Effector CD8-positive, alpha-beta T cell (primary cell): Measurements from ENCODE around the gene EPB41L4B.

ENCODE experiments used
- DNase-seq: peaks from one replicate; lab custom pipeline; 2025; lab: John Stamatoyannopoulos, UW

The EPB41L4B gene

DNA sequence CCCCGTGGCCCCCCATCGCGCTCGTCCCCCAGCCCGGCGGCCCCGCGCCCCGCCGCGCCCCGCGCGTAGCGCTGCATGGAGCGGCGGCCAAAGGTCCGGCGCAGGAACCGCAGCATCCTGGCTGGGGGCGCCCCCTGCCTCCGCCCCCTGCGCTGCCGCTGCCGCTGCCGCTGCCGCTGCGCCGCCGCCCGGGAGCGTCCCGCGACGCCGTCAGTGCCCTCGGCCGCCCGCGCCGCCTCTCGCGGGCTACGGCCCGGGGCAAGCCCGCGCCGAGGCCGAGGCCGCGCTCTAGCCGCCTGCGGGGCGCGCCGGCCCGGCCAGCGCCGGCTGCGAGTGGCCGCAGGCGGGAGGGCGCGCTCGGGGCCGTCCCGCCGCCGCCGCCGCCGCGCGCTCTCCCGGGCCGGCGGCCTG lies 523 bp downstream of the EPB41L4B start:
- no peak for DNase-seq

DNA sequence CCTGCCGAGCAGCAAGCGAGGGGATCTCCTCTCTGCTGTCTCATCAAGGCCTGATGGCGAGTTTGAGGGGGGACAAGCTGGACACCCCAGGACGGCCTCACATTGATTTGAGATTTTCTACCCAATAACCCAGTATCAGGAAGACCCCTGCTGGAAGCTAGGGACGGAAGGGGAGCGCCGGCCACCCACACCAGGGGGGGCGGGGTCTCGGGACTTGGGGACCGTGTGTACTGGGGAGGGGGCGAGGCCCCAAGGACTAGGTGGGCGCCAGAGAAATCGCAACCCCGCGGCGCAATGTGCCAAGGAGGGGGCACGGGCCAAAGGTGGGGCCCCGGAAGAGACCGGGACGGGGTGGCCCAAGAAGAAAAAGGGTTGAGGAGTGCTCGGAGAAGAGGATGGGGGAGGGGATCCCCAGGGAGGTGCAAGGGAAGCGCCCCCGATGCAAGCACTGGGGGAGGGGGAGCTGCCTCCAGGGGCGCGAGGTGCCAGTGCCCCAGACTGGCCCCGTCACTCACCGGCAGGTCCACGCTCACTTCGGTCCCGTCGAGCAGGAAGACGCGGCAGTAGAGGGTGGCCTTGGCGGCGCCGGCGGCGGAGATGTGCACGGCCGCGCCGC lies 1.1 kb downstream of the EPB41L4B start:
- DNase-seq: no peak

DNA sequence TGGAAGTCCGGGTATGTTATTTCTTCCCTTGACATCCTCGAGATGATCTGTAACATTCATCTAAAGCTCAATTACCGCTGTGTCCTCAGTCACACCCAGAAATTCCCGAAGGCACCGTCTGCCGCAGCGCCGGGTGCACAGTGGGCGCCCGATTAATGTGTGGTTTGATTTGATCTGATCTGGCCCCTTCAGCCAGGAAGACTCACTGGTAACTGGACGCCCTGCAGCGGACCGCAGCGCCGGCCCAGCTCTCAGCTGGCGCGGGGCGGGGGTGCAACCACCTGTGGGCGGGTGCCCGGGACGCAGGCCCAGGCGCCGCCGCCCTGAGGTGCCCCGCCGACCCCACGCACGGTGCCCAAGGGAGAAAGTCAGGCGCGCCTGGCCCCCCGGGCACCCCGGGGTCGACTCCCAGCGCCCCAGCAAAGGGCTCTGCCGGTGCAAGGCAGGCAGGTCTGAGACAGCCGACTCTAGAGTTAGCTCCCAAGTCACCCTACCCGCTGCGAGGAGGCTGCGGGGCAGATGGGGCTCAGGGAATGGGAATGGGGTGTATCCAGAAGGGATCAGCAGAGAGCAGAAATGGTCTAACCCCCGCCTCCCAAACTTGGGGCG lies 1.7 kb downstream of the EPB41L4B start:
- DNase-seq: no peak

DNA sequence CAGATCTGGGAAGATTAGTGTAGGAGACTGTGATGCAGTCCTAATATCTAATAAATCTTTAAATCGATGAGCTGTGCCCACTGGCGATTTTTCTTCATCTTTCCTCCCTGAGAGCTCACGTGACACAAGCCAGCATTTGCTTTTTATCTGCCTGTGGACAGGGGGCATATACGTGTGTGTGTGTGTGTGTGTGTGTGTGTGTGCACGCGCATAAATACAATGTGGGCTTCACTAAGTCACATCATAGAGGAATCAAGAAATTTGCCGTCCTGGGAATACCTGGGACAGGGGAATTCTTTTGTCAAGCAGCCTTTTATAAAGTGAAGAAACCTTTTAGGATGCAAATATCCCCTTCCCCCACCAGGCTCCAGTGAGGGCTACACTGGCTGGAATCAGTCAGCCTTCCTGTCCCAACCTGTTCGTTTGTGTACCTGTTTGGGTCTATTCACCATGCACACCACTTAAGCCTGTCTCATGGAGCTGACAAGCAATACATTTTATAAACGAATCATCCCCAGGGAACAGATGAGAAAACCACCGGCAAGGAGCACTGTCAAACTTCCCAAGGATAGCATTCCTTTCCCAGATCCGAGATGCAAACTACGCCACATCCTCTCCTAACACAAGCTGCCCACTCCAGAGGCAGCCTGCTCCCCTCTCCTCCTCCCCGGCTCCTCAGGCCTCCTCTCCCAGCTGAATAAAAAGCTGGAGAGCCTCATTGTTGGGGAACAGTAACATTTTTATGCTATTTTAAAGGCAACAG lies 2.7 kb downstream of the EPB41L4B start:
- DNase-seq: no peak

DNA sequence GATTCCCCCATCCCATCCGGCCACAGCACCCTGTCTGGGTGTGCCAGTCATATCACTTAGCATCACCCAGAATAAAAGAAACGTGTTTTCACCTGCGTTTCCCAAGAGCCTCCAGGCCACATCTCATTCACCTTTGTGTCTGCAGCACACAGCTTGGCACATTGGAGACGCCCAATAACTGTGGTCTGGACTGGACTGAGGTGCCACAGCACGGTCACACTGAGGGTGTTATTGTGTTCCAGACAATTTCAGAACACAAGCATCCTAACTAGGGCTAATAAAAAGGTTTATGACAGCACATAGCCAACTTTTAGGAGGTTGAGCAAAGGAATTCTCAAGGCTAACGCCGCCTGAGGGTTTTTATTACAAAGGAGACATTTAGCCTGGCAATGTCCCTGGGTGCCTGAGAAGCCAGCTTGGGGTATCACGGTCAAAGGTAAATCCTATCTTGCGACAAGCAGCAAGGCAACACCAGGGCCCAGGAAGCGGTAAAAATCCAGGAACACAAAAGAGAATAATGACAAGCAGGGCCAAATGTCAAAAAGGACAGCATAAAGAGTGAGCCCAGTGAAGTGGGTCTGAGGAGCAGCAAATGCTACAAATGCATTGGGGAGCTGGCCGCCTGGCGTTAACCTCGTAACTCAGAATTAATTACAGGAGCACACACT lies 3.4 kb downstream of the EPB41L4B start:
- DNase-seq: no peak

DNA sequence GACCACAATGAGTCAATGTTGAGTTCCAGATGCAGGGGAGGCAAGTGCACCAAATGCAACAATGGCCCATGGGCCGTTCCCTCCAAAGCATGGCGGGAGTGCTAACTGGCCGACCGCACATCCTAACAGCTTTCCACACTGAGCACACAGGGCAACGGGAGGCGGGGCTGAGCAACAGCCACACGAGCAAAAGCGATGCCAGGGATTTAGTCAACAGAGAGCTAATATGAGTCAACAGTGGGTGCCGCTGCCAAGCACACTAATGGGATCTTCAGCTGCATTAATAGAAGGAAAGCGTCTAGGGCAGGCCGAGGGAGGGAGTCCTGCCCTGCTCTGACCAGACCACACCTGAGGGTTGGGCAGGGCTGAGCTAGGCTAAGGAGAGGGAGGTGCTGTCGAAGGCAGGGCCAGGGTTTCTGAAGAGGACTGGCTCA lies 4.6 kb downstream of the EPB41L4B start:
- no peak for DNase-seq

DNA sequence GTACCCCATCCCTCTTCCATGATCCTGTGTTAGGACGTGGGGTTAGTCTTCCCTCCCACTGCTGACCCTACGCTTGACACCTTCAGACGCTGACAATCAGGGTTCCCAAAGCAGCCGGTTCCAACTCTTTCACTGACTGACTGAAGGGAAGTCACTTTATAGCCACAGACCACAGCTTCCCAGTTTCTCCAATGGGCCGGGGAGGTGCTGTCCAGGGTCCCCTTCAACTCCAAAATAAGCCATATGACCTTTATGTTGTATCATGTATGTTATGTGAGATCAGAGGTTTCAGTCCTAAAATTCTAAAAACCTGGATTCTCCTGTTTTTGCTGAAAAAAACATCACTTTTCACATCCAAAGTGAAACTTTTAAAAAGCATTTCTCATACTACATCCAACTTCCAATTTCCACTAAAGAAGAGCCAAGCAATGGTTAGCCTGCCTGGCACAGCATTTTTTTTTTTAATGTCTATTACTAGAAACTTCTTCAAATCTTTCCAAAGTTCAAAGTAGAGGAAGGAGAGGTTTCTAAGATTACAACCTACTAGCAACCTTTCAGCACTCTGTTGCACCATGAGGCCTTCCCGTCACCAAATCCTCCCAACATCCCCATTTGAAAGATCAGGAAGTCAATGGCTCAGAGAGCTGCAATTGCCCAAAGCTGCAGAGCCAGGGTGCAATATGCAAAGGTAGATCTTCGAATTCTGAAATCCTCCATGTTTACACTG lies 5.2 kb downstream of the EPB41L4B start:
- no peak for DNase-seq

DNA sequence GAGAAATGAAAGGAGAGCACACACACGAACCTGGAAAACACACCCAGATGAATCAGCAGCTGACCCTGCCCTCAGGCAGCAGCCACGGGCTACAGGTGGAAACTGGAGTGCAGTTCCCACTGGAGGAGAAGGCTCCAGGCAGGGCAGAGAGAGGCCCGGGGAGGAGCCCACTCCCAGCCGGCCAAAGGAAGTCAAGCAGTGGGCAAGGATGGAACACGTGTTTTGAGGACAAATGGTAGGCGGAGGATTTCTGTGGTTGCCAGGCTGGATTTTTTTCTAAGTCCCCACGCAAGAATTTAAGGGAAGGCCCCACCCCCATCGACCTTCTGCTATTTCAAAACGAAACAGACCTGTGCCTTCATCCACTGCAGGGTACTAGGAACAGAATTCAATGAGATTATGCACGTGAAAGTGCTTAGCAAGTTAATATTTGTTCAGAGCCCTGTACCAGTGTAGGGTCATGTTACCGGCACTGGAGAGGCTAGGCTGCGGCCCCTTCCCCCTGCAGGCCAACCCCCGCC lies 6.8 kb downstream of the EPB41L4B start:
- no peak for DNase-seq

DNA sequence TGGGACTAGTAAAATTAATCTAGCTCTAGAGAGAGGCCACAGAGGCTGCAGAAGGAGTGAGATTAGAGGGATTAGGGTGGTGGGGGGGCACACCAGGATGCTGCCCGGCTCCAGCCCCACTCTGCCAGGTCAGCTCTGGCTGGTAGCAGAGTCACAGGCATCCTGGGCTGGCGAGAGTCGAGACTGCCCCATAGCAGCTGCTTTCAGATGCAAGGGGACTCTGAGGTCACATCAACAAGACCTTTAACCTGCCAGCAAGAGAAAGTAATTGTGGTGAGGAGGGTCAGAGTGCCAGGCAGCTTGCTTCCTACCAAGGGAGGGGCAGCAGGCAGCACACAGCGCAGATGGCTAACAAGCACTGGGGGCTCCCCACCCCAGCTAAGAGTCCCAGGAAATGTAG lies 7.5 kb downstream of the EPB41L4B start:
- no peak for DNase-seq

DNA sequence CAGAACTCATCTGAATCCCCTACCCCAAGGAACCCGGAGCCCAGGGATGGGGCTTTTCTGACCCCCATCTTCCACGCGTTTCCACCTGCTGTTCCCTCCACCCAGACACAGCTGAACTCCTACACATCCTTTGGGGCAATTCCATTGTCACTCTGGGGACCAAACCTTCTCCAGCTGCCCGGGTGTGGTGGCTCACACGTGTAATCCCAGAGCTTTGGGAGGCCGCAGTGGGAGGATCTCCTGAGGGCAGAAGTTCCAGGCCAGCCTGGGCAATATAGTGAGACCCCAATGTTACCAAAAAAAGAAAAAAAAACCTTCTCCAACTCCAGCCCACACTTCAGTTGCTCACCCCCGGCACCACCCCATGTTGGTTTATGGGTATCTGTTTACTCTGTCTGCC lies 8.1 kb downstream of the EPB41L4B start:
- no peak for DNase-seq

DNA sequence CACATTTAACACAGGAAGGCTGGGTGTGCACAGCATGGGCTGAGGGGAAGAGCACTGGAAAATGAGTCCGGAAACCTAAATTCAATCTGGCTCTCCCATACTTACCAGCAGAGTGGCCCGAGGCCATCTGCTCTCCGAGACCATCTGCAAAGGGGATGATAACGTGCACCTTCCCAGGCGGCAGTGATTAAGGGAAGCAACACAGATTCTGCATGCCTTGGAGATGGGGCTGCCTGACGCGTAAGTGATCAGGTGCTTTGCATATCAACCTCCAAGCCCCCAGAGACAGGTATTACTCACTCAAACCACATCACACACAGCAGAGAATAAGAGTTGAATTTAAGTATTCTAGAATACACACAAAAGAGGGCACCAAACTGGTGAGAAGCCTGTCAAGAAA lies 9.1 kb downstream of the EPB41L4B start:
- DNase-seq: no peak

DNA sequence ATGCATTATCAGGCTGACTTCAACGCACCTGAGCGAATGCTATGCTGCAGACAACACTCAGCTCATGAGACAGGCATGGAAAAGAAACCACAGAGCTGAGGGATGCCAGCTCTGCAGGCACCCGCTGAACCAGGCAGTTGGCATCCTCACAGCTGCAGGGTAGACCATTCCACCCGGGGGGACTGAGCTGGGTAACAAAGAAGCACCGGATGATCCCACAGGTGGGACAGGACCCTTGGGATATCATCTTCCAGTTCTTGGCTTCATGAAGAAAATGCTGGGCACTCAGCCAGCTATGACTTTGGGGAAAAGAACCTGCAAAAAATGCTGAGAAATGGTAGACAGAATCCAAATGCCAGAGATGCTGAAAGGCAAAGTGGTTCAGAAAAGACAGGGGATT lies 9.6 kb downstream of the EPB41L4B start:
- DNase-seq: no peak

DNA sequence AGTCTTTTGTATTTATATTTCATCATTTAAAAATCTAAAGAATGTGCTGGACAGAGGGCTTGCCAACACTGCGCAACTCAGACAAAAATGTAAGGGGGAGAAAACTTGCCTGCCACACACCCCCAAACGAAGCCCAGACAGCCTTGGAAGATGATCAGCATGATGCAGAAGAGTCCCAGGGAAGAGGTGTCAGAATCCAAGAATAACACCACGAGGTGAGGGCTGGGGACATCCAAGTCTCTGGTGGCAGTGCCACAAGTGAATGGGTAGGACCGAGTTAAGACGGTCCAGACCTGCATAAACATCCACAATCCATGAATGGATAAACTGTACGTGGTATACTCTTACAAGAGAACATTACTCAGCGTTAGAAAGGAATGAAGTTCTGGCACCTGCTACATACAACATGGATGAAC lies 10.4 kb downstream of the EPB41L4B start:
- DNase-seq: no peak

DNA sequence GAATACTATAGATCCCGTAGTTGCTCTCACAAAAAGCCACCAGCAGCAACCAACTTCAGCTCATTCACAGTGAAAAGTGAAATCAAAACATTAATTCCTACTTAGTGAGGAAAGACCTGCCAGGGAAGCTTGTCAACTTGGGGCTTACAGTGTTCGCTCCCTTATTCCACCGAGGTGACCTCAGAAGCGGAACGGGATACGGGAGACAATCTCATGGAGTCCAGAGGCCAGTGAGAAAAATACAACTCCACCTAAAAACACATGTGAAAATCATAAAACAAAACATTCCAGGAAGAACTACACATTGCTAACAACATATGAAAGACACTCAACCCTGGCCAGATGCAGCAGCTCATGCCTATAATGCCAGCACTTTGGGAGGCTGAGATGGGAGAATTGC lies 11.6 kb downstream of the EPB41L4B start:
- DNase-seq: no peak

DNA sequence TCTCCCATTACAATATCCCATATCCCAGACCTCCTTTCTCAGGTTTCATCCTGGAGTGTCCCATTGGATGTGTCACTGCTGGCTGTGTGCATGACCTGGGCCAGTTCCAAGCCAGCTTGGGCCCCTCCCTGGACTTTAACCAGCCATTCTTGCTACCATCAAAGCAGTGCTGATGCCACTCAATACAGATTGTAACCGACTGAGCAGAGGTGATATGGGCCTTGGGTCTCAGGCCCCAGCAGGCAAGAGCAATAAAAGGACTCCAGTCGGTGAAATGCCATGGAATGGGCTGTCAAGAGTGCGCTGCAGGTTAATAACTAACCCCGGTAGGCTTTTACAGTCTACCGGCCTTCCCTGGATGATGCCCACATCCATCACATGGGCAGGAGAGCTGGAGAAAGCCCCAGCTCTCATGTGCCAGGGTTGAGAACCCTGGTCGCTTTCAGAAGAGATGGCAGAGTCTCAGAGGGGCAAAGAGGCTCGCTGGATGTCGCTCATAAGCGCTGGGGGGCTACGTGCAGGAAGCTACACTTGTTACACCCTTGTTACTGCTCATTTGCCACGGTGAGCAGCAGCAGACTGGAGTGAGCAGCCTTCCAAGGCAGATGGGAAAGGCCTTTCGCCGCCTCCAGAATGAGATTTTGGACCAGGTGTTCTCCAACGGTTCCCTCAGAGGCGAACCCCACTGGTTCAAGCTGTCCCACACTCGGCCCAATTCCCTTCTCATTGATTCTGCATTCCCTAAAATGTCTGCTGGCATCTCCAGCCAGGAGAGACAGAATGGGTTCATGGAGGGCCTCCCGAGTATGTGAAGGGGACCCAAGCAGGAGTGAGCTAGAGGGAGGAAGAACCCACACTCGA lies 13.2 kb downstream of the EPB41L4B start:
- no peak for DNase-seq

DNA sequence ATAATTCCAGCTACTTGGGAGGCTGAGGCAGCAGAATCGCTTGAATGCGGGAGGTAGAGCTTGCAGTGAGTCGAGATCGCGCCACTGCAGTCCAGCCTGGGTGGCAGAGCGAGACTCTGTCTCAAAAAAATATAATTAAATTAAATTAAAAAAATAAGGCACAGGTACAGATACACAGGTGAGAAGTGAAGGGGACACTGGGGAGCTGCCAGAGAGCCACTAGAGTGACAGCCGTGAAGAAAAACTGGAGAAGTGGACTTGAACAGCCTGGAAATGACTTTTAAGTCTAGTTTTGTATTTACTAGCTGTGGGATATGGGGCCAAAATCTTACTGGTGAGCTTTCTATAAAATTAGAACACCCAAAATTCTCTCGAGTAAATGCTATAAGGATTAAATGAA lies 15.1 kb downstream of the EPB41L4B start:
- DNase-seq: no peak

DNA sequence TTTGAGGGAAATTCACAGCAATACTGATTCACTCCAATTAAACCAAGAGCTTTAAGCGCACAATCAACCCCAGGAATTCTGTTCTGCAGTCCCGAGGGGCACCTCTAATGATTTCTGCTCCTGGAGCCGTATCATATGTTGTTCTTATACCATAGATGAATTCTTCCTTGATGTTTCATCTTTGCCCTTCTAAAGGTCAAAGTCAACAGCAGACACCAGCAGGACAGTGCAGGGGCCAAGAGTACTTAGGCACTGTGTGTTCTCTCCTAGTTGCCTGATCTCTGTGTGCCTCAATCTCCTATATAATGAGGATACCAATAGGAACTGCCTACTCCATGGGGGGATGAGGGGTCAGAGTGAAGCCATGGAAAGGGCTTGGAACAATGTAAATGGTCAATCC lies 16.5 kb downstream of the EPB41L4B start:
- DNase-seq: no peak

DNA sequence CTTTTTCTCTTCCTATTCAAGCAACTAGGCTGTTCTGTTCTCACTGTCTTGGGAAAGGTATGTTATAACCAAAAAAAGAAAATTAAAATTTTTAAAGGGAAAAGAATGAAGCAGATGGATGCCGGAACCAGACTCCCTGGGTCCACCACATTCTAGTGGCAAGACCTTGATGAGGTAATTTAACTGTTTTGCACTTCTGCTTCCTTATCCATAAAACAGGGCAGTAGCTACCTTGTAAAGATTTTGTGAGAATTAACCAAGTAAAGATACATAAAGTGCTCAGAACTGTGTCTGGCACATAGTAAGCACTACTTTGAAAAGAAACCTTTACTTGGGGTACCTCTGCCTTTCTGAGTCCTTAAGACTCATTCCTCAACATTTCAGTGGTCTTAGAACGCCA lies 17.0 kb downstream of the EPB41L4B start:
- DNase-seq: no peak

DNA sequence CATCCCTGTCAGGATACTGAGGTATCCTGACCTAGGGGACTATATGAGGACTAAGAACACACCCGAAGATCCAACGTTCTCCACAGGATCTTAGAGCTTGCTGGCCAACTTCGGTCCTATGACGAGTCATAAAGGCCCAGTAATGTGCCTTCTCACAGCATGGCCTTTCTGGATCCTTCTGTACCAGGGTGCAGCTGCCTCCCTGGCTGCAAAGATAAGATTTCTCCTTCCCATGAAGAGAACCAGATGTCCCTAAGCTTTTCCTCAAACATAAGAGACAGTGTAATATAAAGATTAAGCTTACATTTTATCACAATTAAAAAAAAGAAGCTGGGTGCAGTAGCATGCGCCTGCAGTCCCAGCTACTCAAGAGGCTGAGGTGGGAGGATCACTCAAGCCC lies 18.3 kb downstream of the EPB41L4B start:
- no peak for DNase-seq

DNA sequence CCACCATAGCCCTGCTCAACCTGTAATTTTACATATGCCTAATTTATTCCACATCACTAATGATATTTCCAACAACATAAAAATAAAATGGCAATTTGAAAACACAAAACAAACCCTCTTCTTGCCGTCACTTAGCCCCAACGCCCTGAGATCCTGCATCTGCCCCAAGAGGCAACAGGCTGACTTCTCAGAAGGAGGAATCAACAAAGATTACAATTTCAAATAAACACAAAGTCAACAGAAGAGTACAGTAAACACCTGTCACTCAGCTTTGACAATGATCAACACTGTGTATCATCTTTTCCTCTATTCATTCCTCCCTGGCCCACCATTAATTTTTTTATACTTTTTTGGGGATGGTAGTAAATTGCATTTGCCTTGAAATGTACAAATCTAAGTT lies 19.8 kb downstream of the EPB41L4B start:
- DNase-seq: no peak

DNA sequence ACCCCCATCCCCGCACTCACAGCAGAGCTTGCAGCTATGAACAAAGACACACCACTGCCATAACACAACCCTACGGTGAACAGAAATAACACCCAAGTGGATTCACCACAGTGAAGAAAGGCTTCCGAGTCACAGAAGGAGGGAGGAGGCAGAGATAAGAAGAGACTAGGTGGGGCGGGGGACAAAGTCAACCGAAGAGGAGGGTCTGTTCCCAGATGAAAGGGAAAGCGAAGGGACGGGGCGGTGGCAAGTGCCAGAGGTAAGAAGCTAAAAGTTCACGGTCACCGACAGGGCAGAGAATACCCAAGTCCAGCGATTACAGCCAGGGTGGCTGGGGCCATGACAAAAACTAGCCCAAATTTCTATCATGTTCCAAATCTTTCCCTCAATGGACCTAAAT lies 21.0 kb downstream of the EPB41L4B start:
- DNase-seq: no peak
